HG03442 (cell line): ENCODE results near the gene GLG1.
A peak's percentile ranks its signal among the peaks of the same experiment; 100 is the strongest.
"Not testable (repeated sequence)": the region's sequence is repeated elsewhere in the genome, so short reads cannot be mapped to it uniquely, and the experiment has no call there.

Experiments
- ATAC-seq: cut with Tn5 transposase; IDR thresholded peaks from one replicate; pipeline ENCODE4 v1.9.1; 2021; ENCODE audit warnings: mild to moderate bottlenecking, moderate library complexity; ENCODE audit not compliant: unreplicated experiment

Gene GLG1

GRCh38 chr16:74606521-74607309, at the start of gene GLG1:
Gene GLG1, minus strand, starts transcription at chr16:74607114. Its CDS starts 20 bp downstream, at chr16:74607094.
- peak; percentile 95 for ATAC-seq

GRCh38 chr16:74654536-74655050, 47.7 kb upstream of the GLG1 start:
- no peak for ATAC-seq

GRCh38 chr16:74652883-74653282, 46.0 kb upstream of the GLG1 start:
- ATAC-seq, result not testable (repeated sequence)

GRCh38 chr16:74652249-74652648, 45.3 kb upstream of the GLG1 start:
- no peak for ATAC-seq

GRCh38 chr16:74651841-74652240, 44.9 kb upstream of the GLG1 start:
- ATAC-seq, result no peak

GRCh38 chr16:74650966-74651567, 44.2 kb upstream of the GLG1 start:
- ATAC-seq, result no peak

- no peak for ATAC-seq
Observed at GRCh38 chr16:74649839-74650504, 43.1 kb upstream of the GLG1 start.

GRCh38 chr16:74641969-74642368, 35.1 kb upstream of the GLG1 start:
- ATAC-seq, result no peak

GRCh38 chr16:74637742-74638453, 31.0 kb upstream of the GLG1 start:
- no peak for ATAC-seq

GRCh38 chr16:74635303-74635702, 28.4 kb upstream of the GLG1 start:
- no peak for ATAC-seq

- no peak for ATAC-seq
Observed at GRCh38 chr16:74633686-74634085, 26.8 kb upstream of the GLG1 start.

GRCh38 chr16:74627506-74628220, 20.7 kb upstream of the GLG1 start:
- no peak for ATAC-seq

GRCh38 chr16:74626741-74627416, 20.0 kb upstream of the GLG1 start:
- peak; percentile 48 for ATAC-seq

- ATAC-seq, result no peak
Observed at GRCh38 chr16:74625500-74626350, 18.8 kb upstream of the GLG1 start.

- no peak for ATAC-seq
Observed at GRCh38 chr16:74623839-74624235, 16.9 kb upstream of the GLG1 start.

GRCh38 chr16:74623214-74623838, 16.4 kb upstream of the GLG1 start:
- ATAC-seq, result peak; percentile 39

GRCh38 chr16:74622005-74622404, 15.1 kb upstream of the GLG1 start:
- ATAC-seq, result no peak

GRCh38 chr16:74617206-74617788, 10.4 kb upstream of the GLG1 start:
- no peak for ATAC-seq
